AG04450 (cell line): ENCODE results near the gene EIF4E3. TPM values are rescaled to one million over a fixed set of nuclear protein-coding genes. Genes with fewer than 3 reads are reported as not detected.

ENCODE experiments used
- CTCF ChIA-PET: fragments of 300-600, 350-600 bp; formaldehyde crosslinking; extraction: SDS; loops from one replicate; lab custom pipeline; 2022; ENCODE audit warnings: antibody characterized with exemption, inconsistent platforms; lab: Charles Lee
- POLR2A ChIA-PET: fragments of 350-600 bp; formaldehyde crosslinking; extraction: SDS; loops from one replicate; lab custom pipeline; 2021; ENCODE audit warnings: antibody characterized with exemption, inconsistent platforms; lab: Yijun Ruan, JAX
- DNase-seq: peaks from one replicate; pipeline ENCODE4 v3.0.0-alpha.2; 2011; ENCODE audit warnings: low read depth, low spot score
- H3K27ac ChIP-seq: one replicate; pipeline ENCODE4 v1.5.1; 2012; ENCODE audit warnings: low read depth, low read length, control low read depth
- H3K27me3 ChIP-seq: one replicate; pipeline ENCODE4 v1.6.0; 2012; ENCODE audit warnings: low read length; ENCODE audit not compliant: control insufficient read depth, insufficient read depth
- H3K4me3 ChIP-seq: 2 replicates; pipeline ENCODE4 v1.5.1; 2011; ENCODE audit warnings: mild to moderate bottlenecking, low read depth, low read length, control low read depth
- H3K9me3 ChIP-seq: 2 replicates; pipeline ENCODE4 v1.5.1; 2012; ENCODE audit warnings: low read length; ENCODE audit not compliant: control insufficient read depth, insufficient read depth
- polyA plus RNA-seq: library from polyadenylated mRNA; depleted of rRNA; stranded (reverse); fragments of >200 nt; gene quantifications from 2 replicates; pipeline ENCODE4 v1.2.3, GENCODE V29; 2011; rRNA removed
- TF ChIP-seq, protein P1 (sequence below): IDR thresholded peaks from 2 replicates; pipeline ENCODE4 v1.5.1; 2011; ENCODE audit warnings: low read depth, low read length, control low read depth, inconsistent platforms

Gene EIF4E3
- polyA plus RNA-seq, 1 experiment = 2.3 TPM

DNA sequence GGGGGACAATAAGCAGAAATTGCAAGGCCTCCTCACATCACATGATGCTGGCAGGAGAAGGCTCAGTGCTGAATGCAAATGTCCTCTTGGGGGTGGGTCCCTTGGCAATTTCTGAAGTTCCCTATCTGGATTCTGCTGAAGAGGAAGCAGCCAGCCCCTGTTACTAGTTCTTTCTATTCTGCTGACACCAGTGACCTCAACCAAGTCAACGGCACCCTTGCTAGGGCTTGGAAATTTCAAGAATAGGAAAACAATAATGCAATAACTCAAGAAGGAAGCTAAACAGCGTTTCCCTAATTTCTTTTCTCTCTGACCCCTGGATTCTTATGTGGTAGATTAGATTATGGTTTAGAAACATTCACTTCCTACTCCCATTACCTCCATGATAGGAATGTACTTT lies 95.5 kb downstream of the EIF4E3 start:
- DNase-seq = no peak
- CTCF ChIA-PET = no interaction called here
- H3K27me3 ChIP-seq = peaks cover 10% of the 10 kb centered on the region
- H3K27ac ChIP-seq = no peak overlapping the region
- POLR2A ChIA-PET = no interaction called here
- no peak overlapping the region for H3K4me3 ChIP-seq
- TF ChIP-seq, protein P1, sequence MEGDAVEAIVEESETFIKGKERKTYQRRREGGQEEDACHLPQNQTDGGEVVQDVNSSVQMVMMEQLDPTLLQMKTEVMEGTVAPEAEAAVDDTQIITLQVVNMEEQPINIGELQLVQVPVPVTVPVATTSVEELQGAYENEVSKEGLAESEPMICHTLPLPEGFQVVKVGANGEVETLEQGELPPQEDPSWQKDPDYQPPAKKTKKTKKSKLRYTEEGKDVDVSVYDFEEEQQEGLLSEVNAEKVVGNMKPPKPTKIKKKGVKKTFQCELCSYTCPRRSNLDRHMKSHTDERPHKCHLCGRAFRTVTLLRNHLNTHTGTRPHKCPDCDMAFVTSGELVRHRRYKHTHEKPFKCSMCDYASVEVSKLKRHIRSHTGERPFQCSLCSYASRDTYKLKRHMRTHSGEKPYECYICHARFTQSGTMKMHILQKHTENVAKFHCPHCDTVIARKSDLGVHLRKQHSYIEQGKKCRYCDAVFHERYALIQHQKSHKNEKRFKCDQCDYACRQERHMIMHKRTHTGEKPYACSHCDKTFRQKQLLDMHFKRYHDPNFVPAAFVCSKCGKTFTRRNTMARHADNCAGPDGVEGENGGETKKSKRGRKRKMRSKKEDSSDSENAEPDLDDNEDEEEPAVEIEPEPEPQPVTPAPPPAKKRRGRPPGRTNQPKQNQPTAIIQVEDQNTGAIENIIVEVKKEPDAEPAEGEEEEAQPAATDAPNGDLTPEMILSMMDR = no peak
- H3K9me3 ChIP-seq = no peaks in the 10 kb centered on the region

GRCh38 chr3:71629289-71629688 lies 95.9 kb downstream of the EIF4E3 start:
- no peak overlapping the region for H3K27ac ChIP-seq
- TF ChIP-seq, protein P1 = no peak
- CTCF ChIA-PET = no interaction called here
- no peak overlapping the region for H3K4me3 ChIP-seq
- H3K27me3 ChIP-seq = peaks cover 10% of the 10 kb centered on the region
- POLR2A ChIA-PET = no interaction called here
- H3K9me3 ChIP-seq = no peaks in the 10 kb centered on the region
- DNase-seq = peak; percentile 33

DNA sequence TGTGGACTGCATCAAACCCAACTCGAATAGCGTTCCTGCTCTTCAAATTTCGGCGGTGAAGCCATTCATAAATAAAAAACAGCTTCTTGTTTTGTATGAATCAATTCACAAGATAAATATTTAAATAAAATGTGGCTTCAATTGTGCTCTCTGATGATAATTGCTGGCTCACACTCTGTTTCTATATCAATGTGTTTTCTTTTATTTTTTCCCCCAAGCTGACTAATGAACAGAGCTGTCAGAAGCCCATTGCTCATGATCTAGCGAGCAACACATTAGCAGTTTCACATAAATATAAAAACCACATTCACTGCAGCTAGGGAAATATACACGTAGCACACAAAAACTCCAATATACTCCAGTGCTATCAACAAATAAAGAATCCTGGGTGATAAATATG lies 96.7 kb downstream of the EIF4E3 start:
- POLR2A ChIA-PET = no interaction called here
- no peak for DNase-seq
- TF ChIP-seq, protein P1 = no peak

GRCh38 chr3:71625676-71626075 lies 99.5 kb downstream of the EIF4E3 start:
- H3K4me3 ChIP-seq = no peak overlapping the region
- peaks cover 18% of the 10 kb centered on the region for H3K27me3 ChIP-seq
- no peak for DNase-seq
- H3K27ac ChIP-seq = no peak overlapping the region
- TF ChIP-seq, protein P1 = no peak
- H3K9me3 ChIP-seq = no peaks in the 10 kb centered on the region
- ChIA-PET POLR2A (no interaction called here), CTCF (interaction anchor here (1.1 kb wide), 1 partner anchor 1089 kb away, joined by 3 read pairs; no protein-coding TSS in a partner anchor)

More for the DNA sequence above, 96.7 kb downstream of the EIF4E3 start:
- Histone ChIP-seq H3K9me3 (no peaks in the 10 kb centered on the region), H3K27me3 (peaks cover 10% of the 10 kb centered on the region), H3K27ac (no peak overlapping the region), H3K4me3 (no peak overlapping the region)
- CTCF ChIA-PET = interaction anchor here (0.7 to 1.1 kb wide), 2 partner anchors 27 to 231 kb away, joined by 3 read pairs; no protein-coding TSS in a partner anchor

Other genes starting within 250 kb of the EIF4E3 start
- 53.3 and 56.6 TPM in 2 replicates for gene FOXP1, start 141.7 kb downstream of the EIF4E3 start, polyA plus RNA-seq
- gene GPR27, start 28.5 kb upstream of the EIF4E3 start, polyA plus RNA-seq = not detected in 2 replicates
- not detected in 2 replicates for gene PROK2, start 59.7 kb upstream of the EIF4E3 start, polyA plus RNA-seq